ENCODE data around the gene TUBB. TPM values are rescaled to one million over a fixed set of nuclear protein-coding genes. Genes with fewer than 3 reads are reported as not detected.

The TUBB gene
- total RNA-seq, 1 experiment from 2014 or later: 1,719 TPM

- no peak overlapping the region for H3K4me2 ChIP-seq (ENCODE audit: insufficient read depth, insufficient read length, low read length)
- peak overlapping the region; percentile 53 for H3K9ac ChIP-seq (ENCODE audit: extremely low read depth, insufficient read length, low read length)
- no CpG with 5 or more reads among the region's 6 CpGs for WGBS (ENCODE audit: extremely low coverage, insufficient read length, low lambda C conversion rate)
- no peaks in the 10 kb centered on the region for H3K27me3 ChIP-seq (ENCODE audit: insufficient read depth, low read length)
- H3K79me1 ChIP-seq (ENCODE audit: insufficient read depth, low read depth, low read length, poor library complexity, severe bottlenecking): no peaks in the 10 kb centered on the region
- H2BK120ac ChIP-seq (ENCODE audit: low read depth, low read length, poor library complexity, severe bottlenecking): no peak overlapping the region
- H3K14ac ChIP-seq (ENCODE audit: insufficient read depth, low read length): peak overlapping the region; percentile 77
- no peak overlapping the region for H4K8ac ChIP-seq (replicated peaks; ENCODE audit: insufficient read length, low read depth, low read length)
- H2AK5ac ChIP-seq (ENCODE audit: insufficient read length, low read length): peak overlapping the region; percentile 54
- no peaks in the 10 kb centered on the region for H3K79me2 ChIP-seq (ENCODE audit: insufficient read depth, low read length)
- no peaks in the 10 kb centered on the region; a peak in 1 of 7 replicates for H3K36me3 Mint-ChIP-seq (ENCODE audit: insufficient read depth in 1 of 3, low read depth in 3 of 3)
- peak overlapping the region; percentile 97 for H4K91ac ChIP-seq (ENCODE audit: insufficient read length, low read depth, low read length)
- no peaks in the 10 kb centered on the region for H3K9me3 ChIP-seq (ENCODE audit: control insufficient read depth, low read depth, low read length)
- peaks cover 30% of the 10 kb centered on the region; the same call in 1 of the 2 replicates for H3K4me1 ChIP-seq (ENCODE audit: insufficient read depth, low read length)
- no peaks in the 10 kb centered on the region for H4K20me1 ChIP-seq (ENCODE audit: control insufficient read depth, insufficient read depth, insufficient read length)
- H2BK12ac ChIP-seq (ENCODE audit: insufficient read length, low read depth, low read length): peak overlapping the region; percentile 97
- no peaks in the 10 kb centered on the region for H3K23me2 ChIP-seq (ENCODE audit: insufficient read length, low read depth, low read length, poor library complexity, severe bottlenecking)
- peak overlapping the region; percentile 77 for H3K27ac ChIP-seq (ENCODE audit: insufficient read length, low read depth, low read length)
- peak overlapping the region; percentile 88 for H3K56ac ChIP-seq (ENCODE audit: insufficient read length, low read depth, low read length)
- H3K9me3 Mint-ChIP-seq: no peaks in the 10 kb centered on the region
- H3K27ac Mint-ChIP-seq: peak overlapping the region in 2 of 3 experiments; percentile 74 to 95; a peak in 5 of 7 replicates
- peak overlapping the region; percentile 90 for H3K4ac ChIP-seq (ENCODE audit: low read depth, low read length)
- no peak overlapping the region for H3K23ac ChIP-seq (ENCODE audit: insufficient read length, low read depth, low read length)
- peak overlapping the region; percentile 83; the same call in 1 of the 2 replicates for H2BK15ac ChIP-seq (ENCODE audit: low read depth, low read length)
- peak overlapping the region; percentile 77 for H2BK5ac ChIP-seq (ENCODE audit: insufficient read length, low read length)
- TF ChIP-seq, protein P1, sequence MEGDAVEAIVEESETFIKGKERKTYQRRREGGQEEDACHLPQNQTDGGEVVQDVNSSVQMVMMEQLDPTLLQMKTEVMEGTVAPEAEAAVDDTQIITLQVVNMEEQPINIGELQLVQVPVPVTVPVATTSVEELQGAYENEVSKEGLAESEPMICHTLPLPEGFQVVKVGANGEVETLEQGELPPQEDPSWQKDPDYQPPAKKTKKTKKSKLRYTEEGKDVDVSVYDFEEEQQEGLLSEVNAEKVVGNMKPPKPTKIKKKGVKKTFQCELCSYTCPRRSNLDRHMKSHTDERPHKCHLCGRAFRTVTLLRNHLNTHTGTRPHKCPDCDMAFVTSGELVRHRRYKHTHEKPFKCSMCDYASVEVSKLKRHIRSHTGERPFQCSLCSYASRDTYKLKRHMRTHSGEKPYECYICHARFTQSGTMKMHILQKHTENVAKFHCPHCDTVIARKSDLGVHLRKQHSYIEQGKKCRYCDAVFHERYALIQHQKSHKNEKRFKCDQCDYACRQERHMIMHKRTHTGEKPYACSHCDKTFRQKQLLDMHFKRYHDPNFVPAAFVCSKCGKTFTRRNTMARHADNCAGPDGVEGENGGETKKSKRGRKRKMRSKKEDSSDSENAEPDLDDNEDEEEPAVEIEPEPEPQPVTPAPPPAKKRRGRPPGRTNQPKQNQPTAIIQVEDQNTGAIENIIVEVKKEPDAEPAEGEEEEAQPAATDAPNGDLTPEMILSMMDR (conservative IDR thresholded peaks at IDR 0.05): no peak
- no peak for DNase-seq
- peak overlapping the region in 1 of 2 experiments; percentile 2; a peak in 1 of 5 replicates for H3K4me3 Mint-ChIP-seq
- peaks cover 64 to 71% of the 10 kb centered on the region in 2 experiments for H3K4me1 Mint-ChIP-seq
- no peak overlapping the region for H2AFZ ChIP-seq (ENCODE audit: low read length)
- no peaks in the 10 kb centered on the region; the same call in 1 of the 2 replicates for H3K27me3 Mint-ChIP-seq (ENCODE audit: low read depth)
- H4K5ac ChIP-seq (ENCODE audit: insufficient read length, low read depth, low read length): peak overlapping the region; percentile 83
- peak overlapping the region; percentile 66 for H3K18ac ChIP-seq (ENCODE audit: insufficient read length, low read depth, low read length)
- H3T11ph ChIP-seq (ENCODE audit: low read length): peak overlapping the region; percentile 75
- H2BK20ac ChIP-seq (ENCODE audit: low read depth, low read length, poor library complexity, severe bottlenecking): peak overlapping the region; percentile 29
These were observed 46.5 kb downstream of the TUBB start for GRCh38 chr6:30766461-30767157.
